GM19193 (cell line): ENCODE data around the gene STYXL1.

Experiments
- POLR2A ChIP-seq: IDR thresholded peaks from 4 replicates; pipeline ENCODE4 v1.6.1; 2011; ENCODE audit not compliant: insufficient read depth, insufficient read length; ENCODE audit errors: extremely low read depth

Gene STYXL1

GRCh38 chr7:76047811-76048667 lies at the start of gene STYXL1, which contains the start of gene MDH2:
Gene STYXL1 (minus strand): TSS chr7:76048000. CDS start chr7:76030523, 17,477 bp downstream.
Gene MDH2 (plus strand): TSS chr7:76048106. CDS start chr7:76048161, 55 bp downstream.
- TF ChIP-seq POLR2A: peak; percentile 95

GRCh38 chr7:76095908-76096307 lies 48.1 kb upstream of the STYXL1 start:
- no peak for TF ChIP-seq POLR2A

GRCh38 chr7:76091506-76091905 lies 43.7 kb upstream of the STYXL1 start:
- no peak for TF ChIP-seq POLR2A

GRCh38 chr7:76089865-76090475 lies 42.2 kb upstream of the STYXL1 start:
- TF ChIP-seq POLR2A: no peak

GRCh38 chr7:76086070-76086469 lies 38.3 kb upstream of the STYXL1 start:
- no peak for TF ChIP-seq POLR2A

GRCh38 chr7:76080204-76080603 lies 32.4 kb upstream of the STYXL1 start:
- no peak for TF ChIP-seq POLR2A

- no peak for TF ChIP-seq POLR2A
Observed at GRCh38 chr7:76077435-76077834, 29.6 kb upstream of the STYXL1 start.

DNA sequence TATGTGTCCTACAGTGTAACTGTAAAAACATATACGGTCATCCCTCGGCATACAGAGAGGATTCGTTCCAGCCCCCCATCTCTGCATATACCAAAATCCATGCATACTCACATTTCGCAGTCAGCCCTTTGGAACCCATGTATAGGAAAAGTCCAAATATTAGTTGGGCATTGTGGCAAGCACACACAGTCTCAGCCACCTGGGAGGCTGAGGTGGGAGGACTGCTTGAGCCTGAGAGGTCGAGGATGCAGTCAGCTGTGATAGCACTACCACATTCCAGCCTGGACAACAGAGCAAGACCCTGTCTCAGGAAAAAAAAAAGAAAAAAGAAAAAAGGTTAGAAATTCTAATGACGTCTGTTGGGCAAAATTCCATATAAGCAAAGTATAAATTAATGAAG lies 29.2 kb upstream of the STYXL1 start:
- TF ChIP-seq POLR2A: no peak

DNA sequence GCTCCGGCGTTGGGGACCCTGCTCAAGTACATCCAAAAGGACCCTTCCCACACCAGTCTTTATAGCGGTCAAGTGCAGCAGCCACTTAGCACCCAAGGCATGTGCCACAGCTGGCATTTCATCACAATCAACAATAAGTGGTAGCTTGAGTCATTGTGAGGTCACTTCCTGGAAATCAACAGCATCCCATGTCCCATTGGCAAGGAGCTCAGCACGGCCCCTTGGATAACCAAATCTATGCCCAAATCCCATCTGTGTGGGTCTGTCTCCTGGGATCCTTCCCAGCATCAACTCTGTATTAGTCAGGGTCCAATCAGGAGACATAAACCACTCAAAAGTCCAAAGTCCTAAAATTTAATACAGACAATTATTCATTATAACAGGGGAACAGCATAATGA lies 27.2 kb upstream of the STYXL1 start:
- TF ChIP-seq POLR2A: no peak

DNA sequence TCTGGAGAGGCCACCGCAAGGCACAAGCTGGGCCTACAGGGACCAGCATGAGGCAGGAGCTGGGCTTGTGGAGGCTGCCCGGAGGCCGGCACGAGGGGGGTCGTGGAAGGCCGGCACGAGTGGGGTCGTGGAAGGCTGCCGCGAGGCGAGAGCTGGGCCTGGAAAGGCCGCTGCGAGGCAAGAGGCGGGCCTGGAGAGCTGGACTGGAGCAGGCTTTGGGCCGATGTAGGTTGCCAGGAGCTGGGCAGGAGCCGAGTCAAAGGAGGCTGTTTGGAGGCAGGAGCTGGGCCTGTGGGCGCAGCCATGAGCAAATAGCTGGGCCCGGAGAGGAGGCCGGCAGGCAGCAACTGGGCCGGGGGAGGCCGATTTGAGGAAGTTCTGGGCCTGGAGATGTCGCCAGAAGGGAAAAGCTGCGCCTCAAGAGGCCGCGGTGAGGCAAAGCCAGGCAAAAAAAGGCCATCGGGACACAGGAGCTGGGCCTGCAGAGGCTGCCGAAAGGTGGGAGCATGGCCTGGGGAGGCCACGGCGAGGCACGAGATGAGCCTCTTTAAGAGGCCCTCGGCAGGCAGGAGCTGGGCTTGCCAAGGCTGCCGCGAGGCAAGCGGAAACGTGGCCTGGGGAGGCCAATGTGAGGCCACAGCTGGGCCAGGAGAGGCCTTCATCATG lies 26.6 kb upstream of the STYXL1 start:
- no peak for TF ChIP-seq POLR2A

- TF ChIP-seq POLR2A: no peak
Observed at GRCh38 chr7:76073335-76073990, 25.7 kb upstream of the STYXL1 start.

GRCh38 chr7:76072243-76073148 lies 24.7 kb upstream of the STYXL1 start:
- no peak for TF ChIP-seq POLR2A

DNA sequence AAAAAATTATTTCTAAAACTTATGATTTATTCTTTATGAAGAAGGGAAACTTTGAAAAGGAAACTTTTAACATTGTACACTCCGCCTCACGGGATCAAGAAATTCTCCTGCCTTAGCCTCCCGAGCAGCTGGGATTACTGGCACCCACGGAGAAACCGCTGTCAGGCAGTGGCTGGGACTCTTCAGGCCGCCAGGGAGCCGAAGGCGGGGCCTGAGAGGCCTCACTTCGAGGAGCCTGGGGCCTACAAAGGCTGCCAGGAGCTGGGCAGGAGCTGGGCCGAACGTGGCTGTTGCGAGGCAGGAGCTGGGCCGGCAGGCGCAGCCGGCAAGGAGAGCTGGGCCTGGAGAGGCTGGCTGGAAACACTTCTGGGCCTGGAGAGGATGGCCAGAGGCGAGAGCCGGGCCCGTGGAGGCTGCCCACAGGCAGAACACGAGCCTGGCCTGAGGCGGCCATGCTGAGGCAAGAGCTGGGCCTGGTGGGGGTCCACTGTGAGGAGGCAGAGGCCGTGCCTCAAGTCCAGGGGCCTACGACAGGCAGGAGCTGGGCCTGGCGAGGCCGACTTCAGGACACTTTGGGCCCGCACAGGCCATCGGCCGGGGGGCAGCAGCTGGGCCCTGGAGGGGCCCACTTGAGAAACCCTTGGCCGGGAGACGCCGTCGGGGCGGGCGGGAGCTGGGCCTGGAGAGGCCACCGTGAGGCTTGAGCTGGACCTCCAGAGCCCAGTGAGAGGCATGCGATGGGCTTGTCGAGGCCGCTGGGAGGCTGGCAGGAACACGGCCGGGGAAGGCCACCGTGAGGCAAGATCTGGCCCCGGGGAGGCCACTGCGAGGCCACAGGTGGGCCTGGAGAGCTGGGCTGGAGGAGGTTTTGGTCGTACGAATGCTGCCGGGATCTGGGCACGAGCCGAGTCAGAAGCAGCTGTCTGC lies 23.8 kb upstream of the STYXL1 start:
- no peak for TF ChIP-seq POLR2A
